ENCODE results near the gene RCC2. TPM values are rescaled to one million over a fixed set of nuclear protein-coding genes. Genes with fewer than 3 reads are reported as not detected.
"Not testable (repeated sequence)": the region's sequence is repeated elsewhere in the genome, so short reads cannot be mapped to it uniquely, and the experiment has no call there.

Gene RCC2
- total RNA-seq (21.5 and 22.9 TPM in 2 replicates), polyA plus RNA-seq (23.6 and 35.6 TPM in 2 replicates), polyA minus RNA-seq (ENCODE audit: low replicate concordance) (38.8 and 50.6 TPM in 2 replicates)
- polyA plus RNA-seq (2012) = 21.3 and 31.8 TPM in 2 replicates

GRCh38 chr1:17439250-17440073 is at the start of gene RCC2:
Gene RCC2, minus strand, starts transcription at chr1:17439677. Its CDS starts 1,163 bp downstream, at chr1:17438514.
- Histone ChIP-seq H3K9me3 (ENCODE audit: control insufficient read depth, insufficient read depth, low read depth, low read length) (no peaks in the 10 kb centered on the region), H2AFZ (ENCODE audit: low read length) (peak within 1 kb of the TSS; percentile 95), H3K4me2 (ENCODE audit: extremely low read depth, insufficient read depth, low read length) (peak within 1 kb of the TSS; percentile 90), H4K20me1 (ENCODE audit: control insufficient read depth, extremely low read depth, insufficient read depth, low read length) (no peaks in the 10 kb centered on the region), H3K4me3 (replicated peaks in 1 of 4; ENCODE audit: control extremely low read depth in 1 of 4, insufficient read depth in 1 of 4, low read depth in 3 of 4, low read length in 4 of 4) (peak within 1 kb of the TSS; percentile 77 to 90 (median 86)), H3K79me2 (ENCODE audit: control insufficient read depth, insufficient read depth, low read length) (peaks cover 37% of the 10 kb centered on the region), H3K27ac (ENCODE audit: insufficient read depth, low read length) (peak within 1 kb of the TSS; percentile 75), H3K9ac (ENCODE audit: insufficient read depth, low read length) (peak within 1 kb of the TSS; percentile 65), H3K36me3 (ENCODE audit: control insufficient read depth, insufficient read depth, low read length) (no peaks in the 10 kb centered on the region), H3K27me3 (ENCODE audit: control insufficient read depth, insufficient read depth, low read length) (no peaks in the 10 kb centered on the region), H3K4me1 (ENCODE audit: control insufficient read depth, extremely low read depth, insufficient read depth, low read length) (peaks cover 4% of the 10 kb centered on the region)
- DNase-seq (ENCODE audit: low read depth in 2 of 2) = peak; percentile 75 to 84
- TF ChIP-seq EZH2 (IDR thresholded peaks at IDR 0.05; ENCODE audit: low read length, missing control alignments) (no peak), CTCF (conservative IDR thresholded peaks at IDR 0.05 in 1 of 2, IDR thresholded peaks at IDR 0.05 in 1 of 2; ENCODE audit: low read depth in 1 of 2, low read length in 2 of 2) (no peak)

- Histone ChIP-seq H3K79me2 (ENCODE audit: control insufficient read depth, insufficient read depth, low read length) (no peaks in the 10 kb centered on the region), H3K9me3 (ENCODE audit: control insufficient read depth, insufficient read depth, low read depth, low read length) (no peaks in the 10 kb centered on the region), H3K27me3 (ENCODE audit: control insufficient read depth, insufficient read depth, low read length) (no peaks in the 10 kb centered on the region), H3K4me1 (ENCODE audit: control insufficient read depth, extremely low read depth, insufficient read depth, low read length) (peaks cover 2% of the 10 kb centered on the region), H3K36me3 (ENCODE audit: control insufficient read depth, insufficient read depth, low read length) (no peaks in the 10 kb centered on the region), H4K20me1 (ENCODE audit: control insufficient read depth, extremely low read depth, insufficient read depth, low read length) (no peaks in the 10 kb centered on the region), H2AFZ (ENCODE audit: low read length) (no peak overlapping the region), H3K4me2 (ENCODE audit: extremely low read depth, insufficient read depth, low read length) (no peak overlapping the region), H3K4me3 (replicated peaks in 1 of 4; ENCODE audit: control extremely low read depth in 1 of 4, insufficient read depth in 1 of 4, low read depth in 3 of 4, low read length in 4 of 4) (no peak overlapping the region), H3K27ac (ENCODE audit: insufficient read depth, low read length) (no peak overlapping the region), H3K9ac (ENCODE audit: insufficient read depth, low read length) (no peak overlapping the region)
- no peak for TF ChIP-seq EZH2 (IDR thresholded peaks at IDR 0.05; ENCODE audit: low read length, missing control alignments)
- no peak for TF ChIP-seq CTCF (conservative IDR thresholded peaks at IDR 0.05 in 1 of 2, IDR thresholded peaks at IDR 0.05 in 1 of 2; ENCODE audit: low read depth in 1 of 2, low read length in 2 of 2)
- DNase-seq (ENCODE audit: low read depth in 2 of 2) = no peak
Observed at GRCh38 chr1:17486242-17486641, 46.8 kb upstream of the RCC2 start.

GRCh38 chr1:17485281-17485680 is 45.8 kb upstream of the RCC2 start:
- Histone ChIP-seq H3K9ac (ENCODE audit: insufficient read depth, low read length) (no peak overlapping the region), H3K27ac (ENCODE audit: insufficient read depth, low read length) (no peak overlapping the region), H3K4me3 (replicated peaks in 1 of 4; ENCODE audit: control extremely low read depth in 1 of 4, insufficient read depth in 1 of 4, low read depth in 3 of 4, low read length in 4 of 4) (no peak overlapping the region), H3K4me1 (ENCODE audit: control insufficient read depth, extremely low read depth, insufficient read depth, low read length) (peaks cover 2% of the 10 kb centered on the region), H3K36me3 (ENCODE audit: control insufficient read depth, insufficient read depth, low read length) (no peaks in the 10 kb centered on the region), H3K9me3 (ENCODE audit: control insufficient read depth, insufficient read depth, low read depth, low read length) (no peaks in the 10 kb centered on the region), H3K27me3 (ENCODE audit: control insufficient read depth, insufficient read depth, low read length) (no peaks in the 10 kb centered on the region), H4K20me1 (ENCODE audit: control insufficient read depth, extremely low read depth, insufficient read depth, low read length) (no peaks in the 10 kb centered on the region), H2AFZ (ENCODE audit: low read length) (no peak overlapping the region), H3K79me2 (ENCODE audit: control insufficient read depth, insufficient read depth, low read length) (no peaks in the 10 kb centered on the region), H3K4me2 (ENCODE audit: extremely low read depth, insufficient read depth, low read length) (no peak overlapping the region)
- TF ChIP-seq CTCF (conservative IDR thresholded peaks at IDR 0.05 in 1 of 2, IDR thresholded peaks at IDR 0.05 in 1 of 2; ENCODE audit: low read depth in 1 of 2, low read length in 2 of 2) = peak; percentile 28 to 48
- no peak for TF ChIP-seq EZH2 (IDR thresholded peaks at IDR 0.05; ENCODE audit: low read length, missing control alignments)
- DNase-seq (ENCODE audit: low read depth in 2 of 2) = peak in 1 of 2 donors; percentile 18

- H3K27me3 ChIP-seq (ENCODE audit: control insufficient read depth, insufficient read depth, low read length); DNase-seq (ENCODE audit: low read depth in 2 of 2); H3K36me3 ChIP-seq (ENCODE audit: control insufficient read depth, insufficient read depth, low read length); H3K79me2 ChIP-seq (ENCODE audit: control insufficient read depth, insufficient read depth, low read length); H4K20me1 ChIP-seq (ENCODE audit: control insufficient read depth, extremely low read depth, insufficient read depth, low read length); H3K27ac ChIP-seq (ENCODE audit: insufficient read depth, low read length); H3K9ac ChIP-seq (ENCODE audit: insufficient read depth, low read length); H3K4me2 ChIP-seq (ENCODE audit: extremely low read depth, insufficient read depth, low read length); H3K9me3 ChIP-seq (ENCODE audit: control insufficient read depth, insufficient read depth, low read depth, low read length); H3K4me3 ChIP-seq (replicated peaks in 1 of 4; ENCODE audit: control extremely low read depth in 1 of 4, insufficient read depth in 1 of 4, low read depth in 3 of 4, low read length in 4 of 4); H3K4me1 ChIP-seq (ENCODE audit: control insufficient read depth, extremely low read depth, insufficient read depth, low read length); H2AFZ ChIP-seq (ENCODE audit: low read length): not testable (repeated sequence)
Observed at GRCh38 chr1:17481981-17482380, 42.5 kb upstream of the RCC2 start.
